ENCODE measurements around the gene STYXL1.

STYXL1 gene

GRCh38 chr7:75953931-75954330 is 93.9 kb downstream of the STYXL1 start:
- no peak for TF ChIP-seq CTCF (IDR thresholded peaks at IDR 0.05; ENCODE audit: low read depth, low read length, missing control alignments)
- H3K4me3 ChIP-seq (replicated peaks; ENCODE audit: low read depth, low read length), result no peak overlapping the region
- no peak for DNase-seq (ENCODE audit: extremely low read depth, low read depth)

- no peak for DNase-seq (ENCODE audit: extremely low read depth, low read depth)
- TF ChIP-seq CTCF (IDR thresholded peaks at IDR 0.05; ENCODE audit: low read depth, low read length, missing control alignments), result no peak
- H3K4me3 ChIP-seq (replicated peaks; ENCODE audit: low read depth, low read length), result no peak overlapping the region
These were observed 94.4 kb downstream of the STYXL1 start for GRCh38 chr7:75953431-75953830.

GRCh38 chr7:75951506-75951905 is 96.3 kb downstream of the STYXL1 start:
- no peak overlapping the region for H3K4me3 ChIP-seq (replicated peaks; ENCODE audit: low read depth, low read length)
- DNase-seq (ENCODE audit: extremely low read depth, low read depth), result no peak
- no peak for TF ChIP-seq CTCF (IDR thresholded peaks at IDR 0.05; ENCODE audit: low read depth, low read length, missing control alignments)

GRCh38 chr7:75950111-75950681 is 97.6 kb downstream of the STYXL1 start:
- H3K4me3 ChIP-seq (replicated peaks; ENCODE audit: low read depth, low read length), result no peak overlapping the region
- DNase-seq (ENCODE audit: extremely low read depth, low read depth), result no peak
- TF ChIP-seq CTCF (IDR thresholded peaks at IDR 0.05; ENCODE audit: low read depth, low read length, missing control alignments), result no peak

GRCh38 chr7:75948179-75948578 is 99.6 kb downstream of the STYXL1 start:
- DNase-seq (ENCODE audit: extremely low read depth, low read depth), result no peak
- no peak for TF ChIP-seq CTCF (IDR thresholded peaks at IDR 0.05; ENCODE audit: low read depth, low read length, missing control alignments)
- H3K4me3 ChIP-seq (replicated peaks; ENCODE audit: low read depth, low read length), result no peak overlapping the region
